ENCODE data around the gene A1BG. TPM values are rescaled to one million over a fixed set of nuclear protein-coding genes. Genes with fewer than 3 reads are reported as not detected.

Gene A1BG
- total and polyA plus RNA-seq, 4 donors: 521 to 2,157 (median 1,029) TPM

DNA sequence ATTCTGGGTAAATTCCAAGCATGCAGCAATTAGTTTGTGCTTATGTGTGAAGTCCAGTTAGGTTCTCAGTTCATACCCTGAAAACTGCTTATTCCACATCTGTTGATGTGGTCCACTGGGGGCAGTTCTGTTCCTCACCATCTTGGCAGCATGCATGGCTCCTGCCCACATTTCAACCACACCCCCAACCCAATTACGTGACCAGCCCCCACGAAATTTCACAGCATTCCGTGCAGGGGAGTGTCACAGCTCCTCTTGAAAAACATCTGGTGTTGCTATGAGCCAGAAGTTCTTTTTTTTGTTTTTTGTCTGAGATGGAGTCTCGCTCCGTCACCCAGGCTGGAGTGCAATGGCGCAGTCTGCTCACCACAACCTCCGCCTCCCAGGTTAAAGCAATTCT is 57.2 kb downstream of the A1BG start:
- Histone ChIP-seq H3K4me1 (ENCODE audit: control insufficient read depth in 4 of 4, insufficient read depth in 4 of 4, low read length in 3 of 4) (no peaks in the 10 kb centered on the region), H3K27ac (ENCODE audit: low read depth in 1 of 2, low read length in 2 of 2) (no peak overlapping the region), H3K9ac (ENCODE audit: low read depth in 1 of 2, low read length in 2 of 2) (no peak overlapping the region), H3K27me3 (ENCODE audit: control insufficient read depth in 4 of 4, insufficient read depth in 4 of 4, low read length in 3 of 4) (no peaks in the 10 kb centered on the region), H3K36me3 (ENCODE audit: control insufficient read depth in 4 of 4, insufficient read depth in 3 of 4, low read depth in 1 of 4, low read length in 3 of 4) (peaks cover 9 to 56% (median 35%) of the 10 kb centered on the region in 4 donors), H3K4me3 (ENCODE audit: low read depth in 1 of 3, low read length in 3 of 3) (peak overlapping the region in 1 of 3 donors; percentile 55), H3K9me3 (ENCODE audit: control insufficient read depth in 4 of 4, low read length in 3 of 4) (peaks cover 36 to 69% (median 51%) of the 10 kb centered on the region in 4 donors)
- WGBS: 95% methylated on average over 7 of the region's 7 CpGs
- DNase-seq (ENCODE audit: low spot score): no peak
- TF ChIP-seq EGR1 (IDR thresholded peaks at IDR 0.05; ENCODE audit: low read depth in 2 of 2) (no peak), FOXA1 (IDR thresholded peaks at IDR 0.05) (no peak)
- TF ChIP-seq, protein P1, sequence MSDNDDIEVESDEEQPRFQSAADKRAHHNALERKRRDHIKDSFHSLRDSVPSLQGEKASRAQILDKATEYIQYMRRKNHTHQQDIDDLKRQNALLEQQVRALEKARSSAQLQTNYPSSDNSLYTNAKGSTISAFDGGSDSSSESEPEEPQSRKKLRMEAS (IDR thresholded peaks at IDR 0.05): no peak

Small RNA genes lying within 50 kb of the gene (small RNA-seq; reads per million reads assigned to genes)
- not detected for gene MIR4754
- gene MIR6806: 0.18 reads per million
- 0.09 reads per million for gene RNA5SP473

Other genes starting within 250 kb of the A1BG start
- gene ZNF329, start 202.7 kb downstream of the A1BG start, total RNA-seq: 1 to 10 TPM; 5.4 to 6.8 TPM
- gene ZNF329, start 202.7 kb downstream of the A1BG start, polyA plus RNA-seq: 1 to 10 TPM; 1.2 to 2.2 TPM
- gene ZNF274, start 170.4 kb downstream of the A1BG start, total RNA-seq: 10 to 100 TPM; 12.8 to 18.2 TPM
- 10 to 100 TPM in 1 of 2 donors, 1 to 10 TPM in 1; 5.7 to 10.9 TPM for gene ZNF274, start 170.4 kb downstream of the A1BG start, polyA plus RNA-seq
- gene ZNF544, start 124.6 kb downstream of the A1BG start, total RNA-seq: 10 to 100 TPM; 14.9 to 25.2 TPM
- gene ZNF544, start 124.6 kb downstream of the A1BG start, polyA plus RNA-seq: 1 to 10 TPM; 2.5 to 7.7 TPM
- 1 to 10 TPM; 2.7 to 4.6 TPM for gene ZNF8, start 74.5 kb downstream of the A1BG start, total RNA-seq
- gene ZNF8, start 74.5 kb downstream of the A1BG start, polyA plus RNA-seq: under 1 TPM; 0.37 to 0.50 TPM
- gene ERVK3-1, start 48.1 kb downstream of the A1BG start, total RNA-seq: 10 to 100 TPM; 21.4 to 28.0 TPM
- gene ERVK3-1, start 48.1 kb downstream of the A1BG start, polyA plus RNA-seq: 10 to 100 TPM; 17.6 to 31.7 TPM
- 1 to 10 TPM; 3.1 to 3.5 TPM for gene ZSCAN22, start 26.5 kb downstream of the A1BG start, total RNA-seq
- under 1 TPM; 0.88 to 0.89 TPM for gene ZSCAN22, start 26.5 kb downstream of the A1BG start, polyA plus RNA-seq
- 1 to 10 TPM; 1.1 to 4.4 TPM for gene ZNF497, start 9.3 kb upstream of the A1BG start, total RNA-seq
- 1 to 10 TPM in 1 of 2 donors, under 1 TPM in 1; 0.60 to 1.4 TPM for gene ZNF497, start 9.3 kb upstream of the A1BG start, polyA plus RNA-seq
- gene ZNF837, start 27.5 kb upstream of the A1BG start, total RNA-seq: 1 to 10 TPM; 2.1 to 3.6 TPM
- 1 to 10 TPM in 1 of 2 donors, under 1 TPM in 1; 0.54 to 2.6 TPM for gene ZNF837, start 27.5 kb upstream of the A1BG start, polyA plus RNA-seq
- gene RPS5, start 33.8 kb upstream of the A1BG start, total RNA-seq: 1,000 to 10,000 TPM in 1 of 2 donors, 100 to 1,000 TPM in 1; 657 to 1,403 TPM
- 100 to 1,000 TPM; 229 to 600 TPM for gene RPS5, start 33.8 kb upstream of the A1BG start, polyA plus RNA-seq
- not detected for gene RNF225, start 42.2 kb upstream of the A1BG start, total RNA-seq
- not detected for gene RNF225, start 42.2 kb upstream of the A1BG start, polyA plus RNA-seq
- gene ZNF584, start 55.2 kb upstream of the A1BG start, total RNA-seq: 10 to 100 TPM in 1 of 2 donors, 1 to 10 TPM in 1; 9.4 to 12.6 TPM
- gene ZNF584, start 55.2 kb upstream of the A1BG start, polyA plus RNA-seq: 10 to 100 TPM in 1 of 2 donors, 1 to 10 TPM in 1; 3.6 to 10.6 TPM
- gene ZNF132, start 86.7 kb upstream of the A1BG start, total RNA-seq: 1 to 10 TPM; 1.3 to 2.0 TPM
- under 1 TPM; 0.64 to 0.72 TPM for gene ZNF132, start 86.7 kb upstream of the A1BG start, polyA plus RNA-seq
- gene ZNF324B, start 98.1 kb upstream of the A1BG start, total RNA-seq: 1 to 10 TPM; 3.8 to 4.9 TPM
- 1 to 10 TPM in 1 of 2 donors, under 1 TPM in 1; 0.53 to 1.9 TPM for gene ZNF324B, start 98.1 kb upstream of the A1BG start, polyA plus RNA-seq
- 1 to 10 TPM; 8.4 TPM for gene ZNF324, start 113.6 kb upstream of the A1BG start, total RNA-seq
- gene ZNF324, start 113.6 kb upstream of the A1BG start, polyA plus RNA-seq: 1 to 10 TPM; 2.3 to 2.6 TPM
- 1 to 10 TPM; 2.8 to 4.6 TPM for gene ZNF446, start 122.9 kb upstream of the A1BG start, total RNA-seq
- 1 to 10 TPM; 3.3 to 4.8 TPM for gene ZNF446, start 122.9 kb upstream of the A1BG start, polyA plus RNA-seq
- 100 to 1,000 TPM in 1 of 2 donors, 10 to 100 TPM in 1; 31.9 to 395 TPM for gene SLC27A5, start 158.5 kb upstream of the A1BG start, total RNA-seq
- gene SLC27A5, start 158.5 kb upstream of the A1BG start, polyA plus RNA-seq: 100 to 1,000 TPM; 316 to 326 TPM
- gene ZBTB45, start 166.3 kb upstream of the A1BG start, total RNA-seq: 1 to 10 TPM; 2.1 to 3.2 TPM
- gene ZBTB45, start 166.3 kb upstream of the A1BG start, polyA plus RNA-seq: 1 to 10 TPM; 2.2 to 4.0 TPM
- gene TRIM28, start 190.6 kb upstream of the A1BG start, total RNA-seq: 100 to 1,000 TPM in 1 of 2 donors, 10 to 100 TPM in 1; 80.5 to 157 TPM
- 10 to 100 TPM; 47.1 to 88.0 TPM for gene TRIM28, start 190.6 kb upstream of the A1BG start, polyA plus RNA-seq
- gene CHMP2A, start 201.6 kb upstream of the A1BG start, total RNA-seq: 10 to 100 TPM; 58.0 to 69.5 TPM
- 100 to 1,000 TPM in 1 of 2 donors, 10 to 100 TPM in 1; 97.1 to 107 TPM for gene CHMP2A, start 201.6 kb upstream of the A1BG start, polyA plus RNA-seq
- gene UBE2M, start 205.1 kb upstream of the A1BG start, total RNA-seq: 10 to 100 TPM; 12.1 to 30.7 TPM
- 10 to 100 TPM in 1 of 2 donors, 1 to 10 TPM in 1; 7.6 to 23.4 TPM for gene UBE2M, start 205.1 kb upstream of the A1BG start, polyA plus RNA-seq
- gene MZF1, start 219.8 kb upstream of the A1BG start, total RNA-seq: 10 to 100 TPM in 1 of 2 donors, 1 to 10 TPM in 1; 9.3 to 21.1 TPM
- 1 to 10 TPM; 4.9 to 8.2 TPM for gene MZF1, start 219.8 kb upstream of the A1BG start, polyA plus RNA-seq

All from liver (tissue), 10 donors.